NCI-H1092 treated with DMSO at 0.1 percent for 48 hours (cell line): ENCODE measurements around the gene LCE2B.
"Not testable (repeated sequence)": the region's sequence is repeated elsewhere in the genome, so short reads cannot be mapped to it uniquely, and the experiment has no call there.

Experiments used
- DNase-seq: peaks from one replicate; lab custom pipeline; 2025; lab: John Stamatoyannopoulos, UW

The LCE2B gene

GRCh38 chr1:152685823-152686222 lies at the start of gene LCE2B:
Gene LCE2B, plus strand, starts transcription at chr1:152686123. Its CDS starts 721 bp downstream, at chr1:152686844.
- not testable (repeated sequence) for DNase-seq

GRCh38 chr1:152640351-152640750 lies 45.6 kb upstream of the LCE2B start:
- no peak for DNase-seq

- DNase-seq = no peak
Observed at GRCh38 chr1:152643945-152644344, 42.0 kb upstream of the LCE2B start.

GRCh38 chr1:152645146-152645545 lies 40.8 kb upstream of the LCE2B start:
- DNase-seq = no peak

GRCh38 chr1:152646656-152647055 lies 39.3 kb upstream of the LCE2B start:
- DNase-seq = no peak

GRCh38 chr1:152654110-152654509 lies 31.8 kb upstream of the LCE2B start:
- DNase-seq = peak; percentile 30

GRCh38 chr1:152656459-152656858 lies 29.5 kb upstream of the LCE2B start:
- no peak for DNase-seq

- DNase-seq = no peak
Observed at GRCh38 chr1:152657677-152658076, 28.2 kb upstream of the LCE2B start.

- no peak for DNase-seq
Observed at GRCh38 chr1:152658649-152659048, 27.3 kb upstream of the LCE2B start.

GRCh38 chr1:152663098-152663497 lies 22.8 kb upstream of the LCE2B start, which contains the start of gene LCE2D:
Gene LCE2D, plus strand, starts transcription at chr1:152663380. Its CDS starts 726 bp downstream, at chr1:152664106.
- no peak for DNase-seq

- DNase-seq = not testable (repeated sequence)
Observed at GRCh38 chr1:152666171-152666570, 19.8 kb upstream of the LCE2B start.

- no peak for DNase-seq
Observed at GRCh38 chr1:152667648-152668047, 18.3 kb upstream of the LCE2B start.

- no peak for DNase-seq
Observed at GRCh38 chr1:152673016-152673415, 12.9 kb upstream of the LCE2B start.

GRCh38 chr1:152674983-152675382 lies 10.9 kb upstream of the LCE2B start, which contains the start of gene LCE2C:
Gene LCE2C, plus strand, starts transcription at chr1:152675279. Its CDS starts 737 bp downstream, at chr1:152676016.
- DNase-seq = not testable (repeated sequence)

- DNase-seq = no peak
Observed at GRCh38 chr1:152679459-152679858, 6.5 kb upstream of the LCE2B start.

GRCh38 chr1:152681616-152682015 lies 4.3 kb upstream of the LCE2B start:
- no peak for DNase-seq

GRCh38 chr1:152683846-152684245 lies 2.1 kb upstream of the LCE2B start:
- DNase-seq = no peak

GRCh38 chr1:152697701-152698600 lies 12.0 kb downstream of the LCE2B start, which contains the start of gene LCE2A:
Gene LCE2A, plus strand, starts transcription at chr1:152698345. Its CDS starts 557 bp downstream, at chr1:152698902.
- no peak for DNase-seq

- no peak for DNase-seq
Observed at GRCh38 chr1:152699746-152700145, 13.8 kb downstream of the LCE2B start.

GRCh38 chr1:152707860-152708259 lies 21.9 kb downstream of the LCE2B start, which contains the start of gene LCE4A:
Gene LCE4A, plus strand, starts transcription at chr1:152708160. Its CDS starts 916 bp downstream, at chr1:152709076.
- no peak for DNase-seq

GRCh38 chr1:152718238-152718637 lies 32.3 kb downstream of the LCE2B start:
- no peak for DNase-seq

- no peak for DNase-seq
Observed at GRCh38 chr1:152725261-152725660, 39.3 kb downstream of the LCE2B start.

- DNase-seq = no peak
Observed at GRCh38 chr1:152728986-152729385, 43.1 kb downstream of the LCE2B start.
